ENCODE measurements around the gene SHANK1.

The SHANK1 gene

GRCh38 chr19:50729894-50730293 is 10.3 kb upstream of the SHANK1 start:
- in situ Hi-C loops (cut with MboI; ENCODE audit: low sequenced_read_pairs) = no loop called here

- in situ Hi-C loops (cut with MboI; ENCODE audit: low sequenced_read_pairs) = no loop called here
Observed at GRCh38 chr19:50728084-50728737, 8.6 kb upstream of the SHANK1 start.

- in situ Hi-C loops (cut with MboI; ENCODE audit: low sequenced_read_pairs) = no loop called here
Observed at GRCh38 chr19:50725911-50726230, 6.3 kb upstream of the SHANK1 start.

- in situ Hi-C loops (cut with MboI; ENCODE audit: low sequenced_read_pairs) = no loop called here
Observed at GRCh38 chr19:50725218-50725910, 5.8 kb upstream of the SHANK1 start.

GRCh38 chr19:50724522-50725217 is 5.1 kb upstream of the SHANK1 start:
- in situ Hi-C loops (cut with MboI; ENCODE audit: low sequenced_read_pairs) = no loop called here

GRCh38 chr19:50723735-50724521 is 4.3 kb upstream of the SHANK1 start:
- in situ Hi-C loops (cut with MboI; ENCODE audit: low sequenced_read_pairs) = no loop called here

GRCh38 chr19:50723069-50723468 is 3.5 kb upstream of the SHANK1 start, which contains the start of gene CLEC11A:
TSS of gene CLEC11A (plus strand) at chr19:50723364. CDS start at chr19:50723526, 162 bp downstream.
- in situ Hi-C loops (cut with MboI; ENCODE audit: low sequenced_read_pairs) = no loop called here

GRCh38 chr19:50722201-50723013 is 2.8 kb upstream of the SHANK1 start:
- in situ Hi-C loops (cut with MboI; ENCODE audit: low sequenced_read_pairs) = no loop called here

GRCh38 chr19:50721441-50722137 is 2.0 kb upstream of the SHANK1 start:
- in situ Hi-C loops (cut with MboI; ENCODE audit: low sequenced_read_pairs) = no loop called here

GRCh38 chr19:50720921-50721381 is 1.3 kb upstream of the SHANK1 start:
- in situ Hi-C loops (cut with MboI; ENCODE audit: low sequenced_read_pairs) = no loop called here

GRCh38 chr19:50720181-50720920 is 749 bp upstream of the SHANK1 start:
- in situ Hi-C loops (cut with MboI; ENCODE audit: low sequenced_read_pairs) = no loop called here

GRCh38 chr19:50719119-50719435 is 525 bp downstream of the SHANK1 start:
- in situ Hi-C loops (cut with MboI; ENCODE audit: low sequenced_read_pairs) = no loop called here

GRCh38 chr19:50718255-50719118 is 1.1 kb downstream of the SHANK1 start:
- in situ Hi-C loops (cut with MboI; ENCODE audit: low sequenced_read_pairs) = no loop called here

GRCh38 chr19:50717891-50718254 is 1.7 kb downstream of the SHANK1 start:
- in situ Hi-C loops (cut with MboI; ENCODE audit: low sequenced_read_pairs) = no loop called here

GRCh38 chr19:50717026-50717723 is 2.4 kb downstream of the SHANK1 start:
- in situ Hi-C loops (cut with MboI; ENCODE audit: low sequenced_read_pairs) = no loop called here

GRCh38 chr19:50716178-50717025 is 3.2 kb downstream of the SHANK1 start:
- in situ Hi-C loops (cut with MboI; ENCODE audit: low sequenced_read_pairs) = no loop called here

Data from HL-60/S4 treated with retinoic acid at 250 ng/mL for 4 days and 3 days (cell line).